OCI-LY1 (cell line): ENCODE results near the gene CASP9.

Source experiments
- CTCF ChIP-seq: fragments of 200-600 bp; sonication (generic), shearing (Covaris generic); IDR thresholded peaks from 2 replicates; pipeline ENCODE4 v1.5.1; 2017; ENCODE audit warnings: mild to moderate bottlenecking, antibody characterized with exemption, low read length, moderate library complexity, mixed read lengths
- EZH2 ChIP-seq: fragments of 200-600 bp; sonication (generic), shearing (Covaris generic); IDR thresholded peaks from 2 replicates; pipeline ENCODE4 v1.8.0; 2017; ENCODE audit warnings: borderline replicate concordance, mixed run types, mild to moderate bottlenecking, antibody characterized with exemption, low read length, moderate library complexity, mixed read lengths

DNA sequence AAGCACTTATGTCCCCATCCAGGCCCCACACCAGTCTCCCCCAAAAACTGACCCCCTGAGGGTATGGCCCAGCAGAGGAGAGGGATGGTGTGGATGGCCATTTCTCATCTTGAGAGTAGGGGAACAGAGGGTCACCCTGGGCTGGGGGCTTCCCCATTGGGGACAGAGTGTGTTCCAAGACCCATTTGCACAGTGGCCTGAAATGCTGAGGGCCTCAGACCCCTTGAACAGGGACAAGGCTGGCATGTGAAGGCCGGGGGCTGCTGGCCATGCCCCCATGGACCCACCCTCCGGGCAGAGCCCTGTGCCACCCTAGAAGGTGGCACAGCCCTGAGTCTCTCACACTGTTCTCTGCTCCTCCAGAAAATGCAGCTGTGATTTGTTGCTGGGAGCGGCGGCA, 77.8 kb downstream of the CASP9 start:
- TF ChIP-seq CTCF (no peak), EZH2 (no peak)
